Ovary (tissue), 3 donors: ENCODE data around the gene CAPN13.

Source experiments
- POLR2A ChIP-seq: fragments of 450-650 bp; IDR thresholded peaks from one replicate; pipeline ENCODE4 v1.6.1; 2017; ENCODE audit warnings: antibody characterized with exemption, mild to moderate bottlenecking, moderate library complexity
- TF ChIP-seq, protein P1 (sequence below), 3 donors: fragments of 450-650 bp in 2 of 3; fragments of 200-600 bp in 1 of 3; IDR thresholded peaks; one replicate each; pipeline versions ENCODE4 v1.5.1 to v1.8.0; 2016 to 2022; ENCODE audit warnings: antibody characterized with exemption in 3 of 3, mild to moderate bottlenecking in 1 of 3
- donor health status: DM: no; HTN: no; CAD: no.

DNA sequence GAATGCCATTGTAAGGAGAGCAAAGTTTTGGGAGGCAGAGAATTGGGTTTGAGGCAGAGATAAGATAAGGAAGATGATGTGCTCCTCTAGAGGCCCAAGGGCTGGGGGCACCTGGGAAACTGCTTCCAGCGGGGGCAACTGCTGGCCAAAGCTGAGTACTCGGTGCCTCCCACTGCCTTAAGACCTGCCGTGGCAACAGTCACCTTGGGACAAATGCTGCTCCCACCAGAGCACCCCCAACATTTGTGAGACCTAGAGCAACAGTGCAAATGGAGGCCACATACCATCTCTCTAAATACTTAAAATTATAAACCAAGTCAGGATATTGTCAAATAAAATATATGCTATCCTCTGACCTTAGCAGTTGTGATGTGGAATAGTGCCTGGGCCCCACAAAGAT, 127.1 kb downstream of the CAPN13 start:
- TF ChIP-seq, protein P1, sequence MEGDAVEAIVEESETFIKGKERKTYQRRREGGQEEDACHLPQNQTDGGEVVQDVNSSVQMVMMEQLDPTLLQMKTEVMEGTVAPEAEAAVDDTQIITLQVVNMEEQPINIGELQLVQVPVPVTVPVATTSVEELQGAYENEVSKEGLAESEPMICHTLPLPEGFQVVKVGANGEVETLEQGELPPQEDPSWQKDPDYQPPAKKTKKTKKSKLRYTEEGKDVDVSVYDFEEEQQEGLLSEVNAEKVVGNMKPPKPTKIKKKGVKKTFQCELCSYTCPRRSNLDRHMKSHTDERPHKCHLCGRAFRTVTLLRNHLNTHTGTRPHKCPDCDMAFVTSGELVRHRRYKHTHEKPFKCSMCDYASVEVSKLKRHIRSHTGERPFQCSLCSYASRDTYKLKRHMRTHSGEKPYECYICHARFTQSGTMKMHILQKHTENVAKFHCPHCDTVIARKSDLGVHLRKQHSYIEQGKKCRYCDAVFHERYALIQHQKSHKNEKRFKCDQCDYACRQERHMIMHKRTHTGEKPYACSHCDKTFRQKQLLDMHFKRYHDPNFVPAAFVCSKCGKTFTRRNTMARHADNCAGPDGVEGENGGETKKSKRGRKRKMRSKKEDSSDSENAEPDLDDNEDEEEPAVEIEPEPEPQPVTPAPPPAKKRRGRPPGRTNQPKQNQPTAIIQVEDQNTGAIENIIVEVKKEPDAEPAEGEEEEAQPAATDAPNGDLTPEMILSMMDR (IDR thresholded peaks at IDR 0.05) = no peak
- no peak for TF ChIP-seq POLR2A
